NCI-H2107 treated with DMSO at 0.1 percent for 48 hours (cell line): ENCODE data around the gene ODC1.
"Not testable (repeated sequence)": the region's sequence is repeated elsewhere in the genome, so short reads cannot be mapped to it uniquely, and the experiment has no call there.

Source experiments
- DNase-seq: peaks from one replicate; lab custom pipeline; 2025; ENCODE audit not compliant: unreplicated experiment; lab: John Stamatoyannopoulos, UW

The ODC1 gene

DNA sequence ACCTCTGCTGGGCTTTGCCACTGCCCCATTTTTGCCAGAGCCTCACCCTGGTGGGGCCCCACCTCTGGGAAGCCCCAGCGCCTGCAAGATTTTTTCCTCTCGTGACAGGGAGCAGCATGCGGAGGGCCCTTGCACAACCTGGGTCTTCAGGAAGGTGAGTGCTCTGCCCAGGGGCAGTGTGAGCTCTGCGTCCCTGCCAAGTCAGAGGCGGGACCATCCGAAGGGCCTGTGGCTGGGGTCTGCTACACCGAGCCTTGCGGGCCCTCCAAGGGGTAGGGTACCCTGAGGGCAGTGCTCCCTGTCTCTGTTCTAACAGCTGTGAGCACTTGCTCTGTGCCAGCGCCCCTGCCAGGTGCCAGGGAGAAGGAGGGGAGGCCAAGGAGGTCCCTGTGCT is 5.8 kb upstream of the ODC1 start:
- DNase-seq, result no peak

DNA sequence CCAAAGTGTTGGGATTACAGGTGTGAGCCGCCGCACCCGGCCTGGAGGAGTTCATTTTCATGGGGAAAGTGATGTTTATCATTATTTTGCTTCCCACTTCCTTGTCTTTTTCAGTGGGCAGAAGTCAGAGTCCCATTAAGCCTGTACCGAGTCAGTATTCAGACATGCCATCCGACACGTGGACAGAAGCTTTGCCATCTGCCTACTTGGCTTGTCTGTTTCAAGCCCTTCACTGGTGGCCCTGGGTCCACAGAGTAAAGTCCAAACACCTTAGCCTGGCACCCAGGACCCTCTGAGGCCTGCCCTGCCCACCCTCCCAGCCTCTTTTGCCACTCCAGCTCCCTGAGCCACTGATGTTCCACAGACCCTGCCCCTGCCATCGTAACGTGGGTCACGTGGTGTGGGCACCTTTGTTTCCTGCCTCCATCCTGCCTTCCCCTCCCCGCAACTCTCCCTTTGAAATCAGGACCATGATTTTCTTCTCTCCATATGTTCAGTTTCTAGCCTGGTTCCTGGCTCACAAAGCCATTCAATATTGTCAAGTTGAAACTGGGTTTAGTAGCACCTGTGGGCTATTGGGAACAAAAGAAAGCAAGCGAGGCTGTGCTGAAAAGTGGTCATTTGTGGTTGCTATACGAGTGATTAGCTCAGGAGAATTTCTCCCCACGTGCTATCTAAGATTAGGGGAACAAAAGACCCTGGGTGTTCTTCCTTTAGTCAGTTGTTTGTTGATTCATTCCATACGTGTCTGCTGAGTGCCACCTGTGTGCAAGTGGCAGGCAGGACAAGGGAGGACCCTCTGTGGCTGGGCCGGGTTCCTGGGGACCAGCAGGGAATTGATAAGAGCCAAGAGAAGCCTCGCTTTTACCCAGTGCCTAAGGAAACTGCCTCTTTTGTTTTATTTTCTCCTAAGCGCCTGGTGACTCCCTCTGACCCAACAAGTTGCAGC is 5.1 kb upstream of the ODC1 start:
- DNase-seq, result peak; percentile 95

DNA sequence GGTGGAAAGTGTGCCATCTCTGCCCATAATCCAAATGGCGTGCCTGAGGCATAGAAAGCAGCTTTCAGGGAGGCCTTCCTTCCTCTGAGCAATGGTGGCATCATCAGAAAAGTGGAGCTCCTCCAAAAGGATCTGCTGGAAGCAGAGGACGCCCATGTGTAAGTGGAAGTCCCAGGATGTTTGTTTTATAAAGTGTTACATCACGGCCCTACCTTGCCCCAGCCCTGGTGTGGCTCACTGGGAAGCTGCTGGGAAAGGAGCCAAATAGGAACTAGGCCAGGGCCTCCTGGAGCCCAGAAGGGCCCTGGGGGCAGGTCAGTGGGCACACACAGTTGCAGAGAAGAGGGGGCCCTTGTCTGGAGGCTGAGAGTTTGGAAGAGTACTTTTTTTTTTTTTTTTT is 4.2 kb upstream of the ODC1 start:
- peak; percentile 62 for DNase-seq

DNA sequence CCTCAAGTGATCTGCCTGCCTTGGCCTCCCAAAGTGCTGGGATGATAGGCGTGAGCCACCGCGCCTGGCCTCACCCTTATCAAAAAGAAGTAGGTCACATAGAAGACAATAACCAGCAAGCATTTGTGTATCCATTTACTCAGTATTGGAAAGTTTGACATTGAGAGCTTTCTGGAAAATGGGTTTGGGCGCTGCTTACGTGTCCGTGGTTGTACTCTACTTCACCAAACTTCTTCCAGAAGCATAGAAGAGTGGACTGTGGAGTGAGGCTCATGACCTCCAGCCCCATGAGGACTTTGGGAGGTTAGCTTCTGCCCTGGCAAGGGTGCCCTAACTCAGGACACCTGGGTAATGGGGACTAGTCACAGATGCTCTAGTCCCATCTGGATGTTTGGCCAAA is 3.7 kb upstream of the ODC1 start:
- no peak for DNase-seq

DNA sequence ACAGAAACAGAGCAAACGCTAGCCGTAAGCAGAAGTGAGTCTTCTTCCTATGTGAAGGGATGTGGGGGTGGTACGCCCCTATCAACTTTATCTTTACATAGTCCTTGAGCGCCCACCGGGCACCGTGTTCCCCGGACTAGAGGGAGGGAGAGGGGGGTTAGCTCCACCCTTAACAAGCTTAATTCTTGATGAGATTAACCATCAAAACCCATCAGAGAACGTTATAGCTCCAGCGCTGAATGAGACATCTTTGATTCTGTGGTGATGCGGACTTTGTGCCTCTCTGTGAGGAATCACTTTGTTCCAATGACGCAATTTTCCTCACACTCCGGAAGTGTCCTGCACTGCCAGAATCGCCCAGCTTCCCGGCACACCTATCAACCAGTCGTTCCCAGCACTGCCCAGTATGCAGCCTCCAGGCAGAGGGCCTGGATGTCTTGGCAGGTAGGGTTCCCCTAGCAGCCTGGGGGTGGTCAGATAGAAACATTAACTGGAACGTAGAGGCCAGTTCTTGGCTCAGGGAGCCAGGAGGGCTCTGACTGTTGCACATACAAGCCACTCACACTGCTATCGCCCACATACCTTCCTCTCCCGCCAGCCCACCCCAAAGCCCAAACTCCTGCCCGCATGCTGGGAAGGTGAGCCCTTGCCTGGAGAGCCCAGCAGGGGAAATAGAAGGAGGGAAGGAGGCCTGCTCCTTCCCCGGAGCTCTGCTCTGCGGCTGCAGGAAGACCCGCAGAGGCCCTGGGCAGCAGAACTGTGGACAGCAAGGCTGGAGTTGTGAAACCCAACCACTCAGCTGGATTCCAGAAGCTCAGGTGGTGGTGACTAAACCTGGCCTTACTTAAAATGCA is 1.9 kb upstream of the ODC1 start:
- DNase-seq, result no peak

DNA sequence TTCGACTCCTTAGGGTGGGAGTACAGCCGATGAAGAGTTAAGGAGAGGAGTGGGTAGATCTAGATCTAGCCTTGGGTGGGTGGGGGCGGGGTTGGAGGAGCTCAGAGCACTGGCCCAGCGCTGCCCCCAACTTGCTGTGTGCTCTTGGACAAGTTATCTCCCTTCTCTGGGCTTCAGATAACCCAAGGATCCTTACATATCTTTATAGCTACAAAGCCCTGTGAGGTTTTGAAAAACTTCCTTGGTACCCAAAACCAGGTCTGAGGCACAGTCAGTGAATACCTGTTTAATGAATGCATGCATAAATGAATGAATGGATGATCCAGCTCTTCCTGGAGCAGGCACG is 1.3 kb upstream of the ODC1 start:
- DNase-seq, result no peak

DNA sequence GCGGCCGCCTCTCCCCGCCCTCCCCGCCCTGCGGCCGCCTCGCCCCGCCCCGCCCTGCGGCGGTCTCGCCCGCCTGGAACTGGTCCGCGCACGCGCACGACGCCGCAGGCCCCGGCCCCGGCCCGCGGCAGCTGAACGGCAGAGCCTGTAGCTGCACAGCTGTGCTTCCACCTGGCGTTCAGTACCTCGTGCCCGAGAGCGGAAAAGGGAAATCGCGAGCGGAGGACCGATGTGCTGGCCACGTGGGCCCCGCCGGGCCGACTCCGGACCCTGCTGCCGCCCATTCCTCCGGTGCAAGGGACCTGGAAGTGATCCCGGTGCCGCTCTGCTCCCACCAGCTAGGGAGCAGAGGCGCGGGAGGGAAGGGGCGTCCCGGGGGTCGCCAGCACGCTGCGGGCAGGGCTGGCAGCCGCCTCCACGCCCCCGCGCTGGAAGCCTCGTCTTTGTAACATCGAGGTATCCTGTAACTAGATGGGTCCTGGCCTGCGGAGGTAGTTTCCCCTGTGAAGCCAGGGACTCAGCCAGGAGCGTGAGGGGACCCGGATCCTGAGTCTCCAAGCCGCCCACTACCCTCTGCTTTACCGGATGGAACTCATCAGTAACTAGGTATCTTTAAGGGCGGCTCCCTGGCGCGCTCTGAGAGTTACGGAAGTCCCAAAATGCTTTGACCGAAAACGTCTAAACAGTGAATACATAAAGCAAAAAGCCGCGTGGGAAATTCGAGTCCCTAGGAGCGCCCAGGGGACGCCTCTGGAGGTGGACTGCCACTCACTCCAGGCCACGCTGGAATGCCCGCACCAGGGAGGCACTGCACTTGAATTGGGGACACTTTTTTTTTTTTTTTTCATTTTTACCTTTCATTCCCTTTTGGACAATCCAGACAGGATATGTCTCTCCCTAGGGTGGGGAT is 704 bp upstream of the ODC1 start:
- peak; percentile 86 for DNase-seq

DNA sequence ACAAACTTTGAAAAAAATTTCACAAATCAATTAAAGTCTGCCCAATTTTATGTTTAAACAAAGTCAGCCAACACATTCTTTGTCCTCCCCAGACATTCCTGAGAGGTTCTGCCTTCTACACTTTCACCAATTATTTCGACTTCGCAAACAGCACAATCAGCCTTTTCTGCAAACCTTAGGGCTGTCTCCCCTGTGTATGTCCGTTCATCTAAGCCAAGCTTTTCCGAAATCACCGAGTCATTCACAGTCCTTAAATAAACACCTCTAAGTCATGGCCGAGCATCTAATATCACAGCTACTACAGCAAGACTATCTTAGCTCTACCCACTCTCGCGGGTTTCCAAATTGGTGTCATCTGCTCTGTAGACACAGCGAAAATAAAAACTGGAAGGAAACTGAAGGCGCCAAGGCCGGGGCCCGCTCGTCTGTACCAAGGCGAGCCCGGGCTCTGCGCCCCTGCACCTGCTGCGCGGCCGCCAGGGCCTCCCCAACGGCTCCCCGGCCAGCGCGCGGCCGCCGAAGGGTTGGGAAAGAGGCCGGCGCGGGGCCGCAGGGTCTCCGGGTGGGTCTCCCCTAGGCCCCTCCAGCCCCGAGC is 730 bp downstream of the ODC1 start:
- peak; percentile 17 for DNase-seq

DNA sequence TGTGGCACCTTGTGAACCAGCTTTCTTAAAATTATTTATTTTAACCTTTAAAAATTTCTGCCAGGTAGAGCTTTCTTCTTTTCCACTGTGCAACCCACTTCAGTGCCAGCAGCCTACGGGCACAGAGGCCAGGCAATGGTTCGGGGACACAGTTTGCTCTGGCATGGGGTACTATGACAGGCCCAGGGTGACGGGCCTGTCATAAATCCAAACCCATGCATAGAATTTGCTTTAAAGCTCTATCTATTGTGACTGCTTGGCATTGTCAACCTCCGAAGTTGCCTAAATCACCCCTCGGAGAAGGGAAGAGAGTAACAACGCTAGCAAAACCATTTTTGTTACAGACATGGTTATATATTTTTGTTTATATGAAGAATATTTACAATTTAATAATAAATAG is 1.5 kb downstream of the ODC1 start:
- no peak for DNase-seq

DNA sequence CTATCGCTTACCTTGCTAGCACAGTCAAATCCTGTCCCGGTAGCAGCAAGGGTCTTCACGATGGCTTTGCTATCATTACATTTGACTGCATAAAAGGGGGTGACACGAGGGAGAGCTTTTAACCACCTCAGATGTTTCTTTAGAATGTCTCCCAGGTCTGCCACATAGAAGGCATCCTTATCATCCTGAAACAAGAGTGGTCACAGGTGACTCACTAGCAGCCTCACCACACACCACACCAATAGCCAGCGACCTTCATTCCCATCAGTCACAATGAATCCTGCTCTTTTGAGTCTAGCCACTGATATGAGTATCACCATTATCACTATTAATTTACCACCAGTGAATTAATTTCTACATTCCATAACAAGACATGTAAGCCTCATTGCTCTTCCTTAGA is 3.7 kb downstream of the ODC1 start:
- no peak for DNase-seq

DNA sequence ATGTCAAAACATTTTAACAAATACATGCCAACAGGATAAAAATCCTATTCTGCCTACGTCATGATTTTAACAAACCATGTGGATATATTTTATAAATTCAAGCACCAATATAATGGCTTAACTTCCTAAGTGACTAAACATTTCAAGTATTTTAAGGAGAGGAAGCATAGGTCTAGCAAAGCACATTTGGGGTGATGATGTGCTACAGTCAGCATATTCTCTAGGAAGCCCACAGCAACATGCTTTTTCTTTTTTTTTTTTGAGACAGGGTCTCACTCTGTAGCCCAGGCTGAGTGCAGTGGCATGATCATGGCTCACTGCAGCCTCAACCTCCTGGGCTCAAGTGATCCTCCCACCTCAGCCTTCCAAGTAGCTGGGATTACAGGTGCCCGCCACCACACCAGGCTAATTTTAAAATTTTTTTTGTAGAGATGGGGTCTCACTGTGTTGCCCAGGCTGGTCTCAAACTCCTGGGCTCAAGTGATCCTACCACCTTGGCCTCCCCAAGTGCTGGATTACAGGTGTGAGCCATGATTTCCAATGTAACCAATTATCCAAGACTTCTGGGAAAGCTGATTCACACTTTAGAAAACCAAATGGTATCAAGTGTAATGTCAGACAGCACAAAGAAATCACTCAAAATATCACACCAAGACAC is 5.5 kb downstream of the ODC1 start:
- not testable (repeated sequence) for DNase-seq

DNA sequence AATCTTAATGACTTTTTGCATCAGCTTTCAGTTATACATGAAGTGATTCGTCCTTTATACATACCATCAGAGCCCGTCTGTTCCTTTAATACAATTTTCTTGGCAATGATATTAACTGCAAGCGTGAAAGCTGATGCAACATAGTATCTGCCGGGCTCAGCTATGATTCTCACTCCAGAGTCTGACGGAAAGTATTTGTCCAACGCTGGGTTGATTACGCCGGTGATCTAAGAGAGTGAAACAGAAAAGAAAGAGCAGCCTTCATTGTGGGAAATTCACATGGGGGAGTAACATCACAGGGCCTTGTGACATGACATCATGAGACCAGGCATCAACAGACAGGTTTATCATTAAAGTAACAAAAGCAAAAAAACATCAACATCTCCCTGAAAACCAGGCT is 6.2 kb downstream of the ODC1 start:
- no peak for DNase-seq

DNA sequence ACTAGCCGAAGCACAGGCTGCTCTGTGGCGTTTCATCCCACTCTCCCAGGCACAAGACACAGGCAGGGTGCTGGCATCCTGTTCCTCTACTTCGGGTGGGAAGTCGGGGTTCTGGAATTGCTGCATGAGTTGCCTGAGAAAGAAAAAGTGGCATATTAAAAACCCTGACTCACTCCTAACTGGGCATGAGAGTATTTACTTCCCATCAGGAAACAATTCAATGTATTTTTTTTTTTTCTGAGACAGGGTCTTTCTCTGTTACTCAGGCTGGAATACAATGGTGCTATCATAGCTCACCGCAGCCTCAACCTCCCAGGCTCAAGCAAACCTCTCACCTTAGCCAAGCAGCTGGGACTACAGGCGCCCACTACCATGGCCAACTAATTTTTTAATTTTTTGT is 7.4 kb downstream of the ODC1 start:
- no peak for DNase-seq

DNA sequence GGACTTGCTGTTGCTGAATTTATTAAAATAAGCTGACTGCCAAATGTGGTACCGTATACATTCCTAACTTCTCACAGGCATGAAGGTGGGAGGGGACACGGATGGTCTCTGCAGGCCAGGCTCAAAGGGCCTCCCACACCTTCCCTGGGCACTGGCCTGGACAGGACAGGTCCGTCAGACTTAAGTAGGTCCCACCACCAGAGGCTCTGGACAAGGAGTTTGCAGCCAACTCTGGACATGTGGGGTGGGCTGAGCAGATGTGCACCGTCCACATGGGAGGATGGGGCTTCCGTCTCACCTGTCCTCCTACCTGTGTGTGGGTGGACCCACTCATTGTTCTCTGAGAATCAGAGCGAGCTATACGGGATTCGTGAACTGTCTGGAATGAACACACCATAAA is 8.2 kb downstream of the ODC1 start:
- DNase-seq, result no peak

DNA sequence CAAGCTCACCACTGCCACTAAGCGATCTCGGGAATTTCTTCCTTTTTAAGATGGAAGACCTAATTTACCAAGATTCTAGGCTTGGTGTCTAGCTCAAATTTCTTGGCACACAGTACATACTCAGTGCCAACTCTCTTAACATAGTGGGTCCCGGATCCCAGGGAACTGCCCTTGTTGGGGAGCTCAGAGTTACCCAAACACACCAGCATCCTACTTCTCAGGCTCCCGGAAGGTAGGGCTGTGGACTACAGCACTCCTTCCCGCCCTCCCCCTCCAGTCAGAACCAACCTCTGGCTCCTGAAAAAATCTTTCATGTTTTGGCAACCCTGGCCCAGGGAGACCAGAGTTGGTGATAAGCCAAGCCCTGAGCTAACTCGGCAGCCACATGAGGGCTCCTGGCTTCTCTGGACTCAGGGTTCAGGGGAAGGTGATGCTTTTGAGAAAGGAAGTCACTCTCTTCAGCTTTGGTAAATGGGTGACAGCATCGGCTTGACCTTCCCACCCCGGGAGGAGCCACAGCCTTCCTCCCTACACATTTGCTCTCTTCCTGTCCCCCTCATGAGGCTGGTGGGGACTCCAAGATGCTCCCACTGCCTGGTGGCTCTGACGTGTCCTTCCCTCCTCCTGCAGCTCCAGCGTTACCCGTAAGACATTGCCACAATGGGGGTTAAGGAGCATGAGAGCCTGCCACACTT is 8.8 kb downstream of the ODC1 start:
- no peak for DNase-seq

DNA sequence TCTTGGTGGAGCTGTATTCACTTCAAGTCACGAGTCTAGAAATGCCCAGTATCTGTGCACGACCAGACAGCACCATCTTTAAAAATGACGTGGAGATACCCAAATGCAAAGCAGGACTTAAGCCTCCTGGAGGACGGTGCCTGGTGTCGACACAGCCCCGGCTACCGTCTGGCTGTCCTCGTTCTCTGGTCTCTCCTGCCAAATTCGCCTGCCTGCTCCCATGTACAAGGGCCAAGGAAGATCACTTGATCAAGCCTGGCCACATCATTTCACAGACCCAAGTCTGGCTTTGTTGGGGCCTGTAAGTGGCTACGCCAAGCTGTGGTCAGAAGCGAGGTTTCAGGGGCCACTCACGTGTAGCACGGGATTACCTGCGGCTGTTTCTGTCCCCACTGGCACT is 9.4 kb downstream of the ODC1 start:
- no peak for DNase-seq

DNA sequence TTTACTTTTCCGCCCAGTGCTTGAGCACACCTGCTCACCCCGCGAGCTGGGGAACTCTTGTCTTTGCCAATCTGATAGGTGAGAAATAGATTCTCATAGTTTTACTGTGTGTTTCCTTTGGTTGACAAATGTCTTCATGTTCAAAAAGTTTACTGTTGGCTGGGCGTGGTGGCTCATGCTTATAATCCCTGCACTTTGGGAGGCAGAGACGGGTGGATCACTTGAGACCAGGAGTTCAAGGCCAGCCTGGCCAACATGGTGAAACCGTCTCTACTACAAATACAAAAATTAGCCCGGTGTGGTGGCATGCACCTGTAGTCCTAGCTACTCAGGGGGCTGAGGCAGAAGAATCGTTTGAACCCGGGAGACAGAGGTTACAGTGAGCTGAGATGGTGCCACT is 10.3 kb downstream of the ODC1 start:
- no peak for DNase-seq

DNA sequence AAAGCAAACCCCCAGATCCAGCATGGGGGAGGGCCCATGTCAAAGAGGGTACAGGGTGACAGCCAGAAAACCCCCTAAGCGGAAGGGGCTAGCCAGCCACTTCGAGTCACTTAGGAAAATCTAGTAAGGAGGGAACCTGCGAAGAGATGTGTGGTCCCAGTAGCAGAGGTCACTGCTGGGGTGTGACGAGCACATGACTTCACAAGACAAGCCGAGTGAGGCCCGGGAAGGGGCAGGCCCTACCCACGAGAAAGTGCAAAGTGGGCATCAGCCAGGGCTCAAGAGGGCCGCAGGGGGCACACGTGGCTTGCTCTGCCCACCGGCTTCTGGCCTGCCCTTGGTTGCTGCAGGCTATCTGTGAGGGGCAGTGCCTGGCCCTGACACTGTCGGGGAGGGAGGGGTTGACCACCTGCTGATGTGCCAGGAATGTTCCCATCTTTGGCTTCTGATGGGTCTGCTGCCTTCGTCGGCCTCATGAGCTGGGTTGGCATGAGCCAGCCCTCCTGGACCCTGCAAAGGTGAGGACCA is 11.5 kb downstream of the ODC1 start:
- no peak for DNase-seq

DNA sequence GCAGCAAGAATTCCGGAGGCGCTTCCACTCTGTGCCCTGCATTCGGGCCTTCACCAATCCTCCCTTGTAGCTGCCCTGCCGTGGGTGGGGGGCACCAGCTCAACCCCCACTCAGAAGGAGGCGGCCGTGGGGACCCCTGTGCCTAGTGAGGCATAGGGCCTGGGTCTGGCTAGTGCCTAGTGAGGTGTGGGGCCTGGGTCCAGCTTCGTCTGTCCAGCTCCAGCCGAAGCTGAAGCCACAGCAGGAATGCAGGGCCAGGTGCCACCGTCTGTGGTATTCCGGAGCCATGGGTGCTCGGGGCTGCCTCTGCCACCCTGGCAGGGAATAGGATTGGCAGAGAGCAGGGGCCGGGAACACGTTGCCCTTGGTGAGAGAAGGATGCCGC is 12.3 kb downstream of the ODC1 start:
- no peak for DNase-seq
